ENCODE measurements around the gene PPP4R4.

Gene PPP4R4

GRCh38 chr14:94162466-94162865, 11.7 kb upstream of the PPP4R4 start:
- no peaks in the 10 kb centered on the region for H3K36me3 ChIP-seq (replicated peaks)
- H3K27me3 ChIP-seq (replicated peaks), result peaks cover 19% of the 10 kb centered on the region
- H3K4me3 ChIP-seq (ENCODE audit: low read depth, low read length), result no peak overlapping the region
- no peak for DNase-seq
- in situ Hi-C loops (cut with HindIII; ENCODE audit: low pct_ligation_motif_present, low sequenced_read_pairs), result no loop called here
- TF ChIP-seq CTCF (IDR thresholded peaks at IDR 0.05; ENCODE audit: low read depth, low read length, missing control alignments), result no peak
- no peak overlapping the region for H3K27ac ChIP-seq

DNA sequence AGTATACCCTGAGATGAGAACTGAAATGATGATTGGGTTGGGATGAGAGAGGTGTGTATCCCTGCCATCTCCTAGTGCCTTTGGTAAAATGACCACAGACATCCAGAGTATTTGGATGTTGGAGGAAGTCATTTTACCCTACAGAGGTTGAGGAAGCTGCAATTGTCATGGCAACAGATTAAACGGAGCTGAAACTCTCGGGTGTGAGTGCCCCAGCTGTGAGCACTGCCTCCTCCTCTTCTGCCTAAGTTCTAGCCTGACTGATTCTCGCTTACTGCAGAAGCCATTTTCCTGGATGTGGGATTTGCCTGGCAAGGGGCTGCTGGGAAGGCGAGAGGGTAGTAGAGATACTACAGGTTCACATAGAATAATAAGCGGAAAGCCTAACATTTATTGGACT, 10.3 kb upstream of the PPP4R4 start:
- TF ChIP-seq CTCF (IDR thresholded peaks at IDR 0.05; ENCODE audit: low read depth, low read length, missing control alignments), result no peak
- H3K36me3 ChIP-seq (replicated peaks), result no peaks in the 10 kb centered on the region
- in situ Hi-C loops (cut with HindIII; ENCODE audit: low pct_ligation_motif_present, low sequenced_read_pairs), result no loop called here
- H3K4me3 ChIP-seq (ENCODE audit: low read depth, low read length), result no peak overlapping the region
- H3K27me3 ChIP-seq (replicated peaks), result peaks cover 19% of the 10 kb centered on the region
- no peak for DNase-seq
- H3K27ac ChIP-seq, result no peak overlapping the region

GRCh38 chr14:94164685-94165431, 9.3 kb upstream of the PPP4R4 start:
- no peak for DNase-seq
- no peak for TF ChIP-seq CTCF (IDR thresholded peaks at IDR 0.05; ENCODE audit: low read depth, low read length, missing control alignments)
- no peak overlapping the region for H3K27ac ChIP-seq
- H3K36me3 ChIP-seq (replicated peaks), result no peaks in the 10 kb centered on the region
- peaks cover 19% of the 10 kb centered on the region for H3K27me3 ChIP-seq (replicated peaks)
- H3K4me3 ChIP-seq (ENCODE audit: low read depth, low read length), result no peak overlapping the region
- in situ Hi-C loops (cut with HindIII; ENCODE audit: low pct_ligation_motif_present, low sequenced_read_pairs), result no loop called here

- no peak overlapping the region for H3K27ac ChIP-seq
- no peak for TF ChIP-seq CTCF (IDR thresholded peaks at IDR 0.05; ENCODE audit: low read depth, low read length, missing control alignments)
- H3K27me3 ChIP-seq (replicated peaks), result peaks cover 19% of the 10 kb centered on the region
- DNase-seq, result no peak
- H3K36me3 ChIP-seq (replicated peaks), result no peaks in the 10 kb centered on the region
- in situ Hi-C loops (cut with HindIII; ENCODE audit: low pct_ligation_motif_present, low sequenced_read_pairs), result no loop called here
- H3K4me3 ChIP-seq (ENCODE audit: low read depth, low read length), result no peak overlapping the region
Measured at GRCh38 chr14:94165744-94166143, 8.4 kb upstream of the PPP4R4 start.

DNA sequence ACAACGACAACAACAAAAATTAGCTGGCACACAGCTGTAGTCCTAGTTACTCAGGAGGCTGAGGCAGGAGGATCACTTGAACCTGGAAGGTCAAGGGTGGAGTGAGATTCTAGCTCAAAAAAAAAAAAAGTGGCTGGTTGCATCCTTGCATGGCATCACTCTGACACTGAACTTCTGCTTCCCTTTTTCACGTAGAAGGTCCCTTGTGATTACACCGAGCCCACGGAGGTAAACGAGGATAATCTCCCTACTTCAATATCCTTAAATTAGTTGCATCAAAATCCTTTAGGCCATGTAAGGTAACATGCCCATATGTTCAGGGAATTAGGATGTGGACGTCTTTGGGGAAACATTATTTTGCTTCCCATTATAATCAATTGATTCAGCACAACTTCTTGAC, 4.0 kb upstream of the PPP4R4 start:
- Histone ChIP-seq H3K27me3 (replicated peaks) (peaks cover 11% of the 10 kb centered on the region), H3K4me3 (ENCODE audit: low read depth, low read length) (no peak overlapping the region), H3K27ac (no peak overlapping the region), H3K36me3 (replicated peaks) (no peaks in the 10 kb centered on the region)
- no peak for DNase-seq
- in situ Hi-C loops (cut with HindIII; ENCODE audit: low pct_ligation_motif_present, low sequenced_read_pairs), result no loop called here
- no peak for TF ChIP-seq CTCF (IDR thresholded peaks at IDR 0.05; ENCODE audit: low read depth, low read length, missing control alignments)

GRCh38 chr14:94171208-94171607, 2.9 kb upstream of the PPP4R4 start:
- Histone ChIP-seq H3K4me3 (ENCODE audit: low read depth, low read length) (no peak overlapping the region), H3K36me3 (replicated peaks) (no peaks in the 10 kb centered on the region), H3K27ac (no peak overlapping the region), H3K27me3 (replicated peaks) (peaks cover 15% of the 10 kb centered on the region)
- no peak for DNase-seq
- TF ChIP-seq CTCF (IDR thresholded peaks at IDR 0.05; ENCODE audit: low read depth, low read length, missing control alignments), result no peak
- in situ Hi-C loops (cut with HindIII; ENCODE audit: low pct_ligation_motif_present, low sequenced_read_pairs), result no loop called here
